Loucy (cell line): ENCODE measurements around the gene RUFY3.

Experiments
- EZH2phosphoT487 ChIP-seq: fragments of 200-600 bp; IDR thresholded peaks from 2 replicates; pipeline ENCODE4 v1.6.1; 2018; ENCODE audit warnings: antibody characterized with exemption, mild to moderate bottlenecking, moderate library complexity, borderline replicate concordance
- TF ChIP-seq, protein P1 (sequence below): fragments of 200-600 bp; sonication (generic); conservative IDR thresholded peaks from 2 replicates; pipeline ENCODE4 v1.5.1; 2014; ENCODE audit warnings: mild to moderate bottlenecking, antibody characterized with exemption, low read length

DNA sequence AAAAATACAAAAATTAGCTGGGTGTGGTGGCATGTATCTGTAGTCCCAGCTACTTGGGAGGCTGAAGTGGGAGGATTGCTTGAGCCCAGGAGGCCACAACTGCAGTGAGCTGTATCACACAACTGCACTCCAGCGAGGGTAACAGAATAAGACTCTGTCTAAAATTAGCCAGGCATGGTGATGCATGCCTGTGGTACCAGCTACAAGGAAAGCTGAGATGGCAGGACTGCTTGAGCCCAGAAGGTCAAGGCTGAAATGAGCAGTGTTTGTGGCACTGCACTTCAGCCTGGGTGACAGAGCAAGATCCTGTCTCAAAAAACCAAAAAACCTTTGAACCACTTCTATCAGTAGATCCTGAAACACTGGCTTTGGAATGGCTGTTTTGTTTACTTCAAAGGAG lies 107.7 kb downstream of the RUFY3 start:
- TF ChIP-seq, protein P1, sequence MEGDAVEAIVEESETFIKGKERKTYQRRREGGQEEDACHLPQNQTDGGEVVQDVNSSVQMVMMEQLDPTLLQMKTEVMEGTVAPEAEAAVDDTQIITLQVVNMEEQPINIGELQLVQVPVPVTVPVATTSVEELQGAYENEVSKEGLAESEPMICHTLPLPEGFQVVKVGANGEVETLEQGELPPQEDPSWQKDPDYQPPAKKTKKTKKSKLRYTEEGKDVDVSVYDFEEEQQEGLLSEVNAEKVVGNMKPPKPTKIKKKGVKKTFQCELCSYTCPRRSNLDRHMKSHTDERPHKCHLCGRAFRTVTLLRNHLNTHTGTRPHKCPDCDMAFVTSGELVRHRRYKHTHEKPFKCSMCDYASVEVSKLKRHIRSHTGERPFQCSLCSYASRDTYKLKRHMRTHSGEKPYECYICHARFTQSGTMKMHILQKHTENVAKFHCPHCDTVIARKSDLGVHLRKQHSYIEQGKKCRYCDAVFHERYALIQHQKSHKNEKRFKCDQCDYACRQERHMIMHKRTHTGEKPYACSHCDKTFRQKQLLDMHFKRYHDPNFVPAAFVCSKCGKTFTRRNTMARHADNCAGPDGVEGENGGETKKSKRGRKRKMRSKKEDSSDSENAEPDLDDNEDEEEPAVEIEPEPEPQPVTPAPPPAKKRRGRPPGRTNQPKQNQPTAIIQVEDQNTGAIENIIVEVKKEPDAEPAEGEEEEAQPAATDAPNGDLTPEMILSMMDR: no peak
- no peak for TF ChIP-seq EZH2phosphoT487
